GM21723 (cell line): ENCODE results near the gene ADGRL2.

ENCODE experiments used
- ATAC-seq: cut with Tn5 transposase; IDR thresholded peaks from one replicate; pipeline ENCODE4 v1.9.1; 2021; ENCODE audit warnings: mild to moderate bottlenecking, moderate library complexity; ENCODE audit not compliant: unreplicated experiment

Gene ADGRL2

GRCh38 chr1:81800695-81801650, at the start of gene ADGRL2:
Gene ADGRL2 (plus strand): TSS chr1:81800934. CDS start chr1:81836985, 36,051 bp downstream.
- no peak for ATAC-seq

- no peak for ATAC-seq
These were observed 47.9 kb upstream of the ADGRL2 start for GRCh38 chr1:81752840-81753239.

- ATAC-seq = no peak
These were observed 46.3 kb upstream of the ADGRL2 start for GRCh38 chr1:81754424-81754823.

- ATAC-seq = no peak
These were observed 43.9 kb upstream of the ADGRL2 start for GRCh38 chr1:81756872-81757271.

GRCh38 chr1:81757398-81758020, 43.2 kb upstream of the ADGRL2 start:
- ATAC-seq = no peak

- ATAC-seq = no peak
These were observed 42.6 kb upstream of the ADGRL2 start for GRCh38 chr1:81758181-81758580.

GRCh38 chr1:81760477-81761097, 40.1 kb upstream of the ADGRL2 start:
- ATAC-seq = no peak

- ATAC-seq = no peak
These were observed 25.2 kb upstream of the ADGRL2 start for GRCh38 chr1:81775510-81775909.

GRCh38 chr1:81780705-81781454, 19.9 kb upstream of the ADGRL2 start:
- ATAC-seq = no peak

- ATAC-seq = no peak
These were observed 19.0 kb upstream of the ADGRL2 start for GRCh38 chr1:81781749-81782148.

- no peak for ATAC-seq
These were observed 8.6 kb upstream of the ADGRL2 start for GRCh38 chr1:81792184-81792583.

GRCh38 chr1:81797701-81798100, 3.0 kb upstream of the ADGRL2 start:
- ATAC-seq = no peak

- no peak for ATAC-seq
These were observed 617 bp upstream of the ADGRL2 start for GRCh38 chr1:81799939-81800694.

GRCh38 chr1:81801651-81802456, 1.1 kb downstream of the ADGRL2 start:
- ATAC-seq = no peak

GRCh38 chr1:81802457-81802706, 1.6 kb downstream of the ADGRL2 start:
- no peak for ATAC-seq

GRCh38 chr1:81802707-81803430, 2.1 kb downstream of the ADGRL2 start:
- no peak for ATAC-seq

- ATAC-seq = no peak
These were observed 2.8 kb downstream of the ADGRL2 start for GRCh38 chr1:81803431-81804110.

GRCh38 chr1:81804312-81804711, 3.6 kb downstream of the ADGRL2 start:
- ATAC-seq = no peak
